Brain microvascular endothelial cell (primary cell): Measurements from ENCODE around the gene PTCHD4.
"Not testable (repeated sequence)": the region's sequence is repeated elsewhere in the genome, so short reads cannot be mapped to it uniquely, and the experiment has no call there.

Source experiments
- DNase-seq: peaks from one replicate; pipeline ENCODE4 v3.0.0-alpha.2; 2020
- H3K27ac ChIP-seq: fragments of 250-450 bp; sonication (Bioruptor Pico); 2 replicates; pipeline ENCODE4 v1.5.1; 2020; ENCODE audit warnings: mild to moderate bottlenecking, moderate library complexity
- H3K27me3 ChIP-seq: fragments of 250-450 bp; sonication (Bioruptor Pico); replicated peaks from 2 replicates; pipeline ENCODE4 v1.5.1; 2020; ENCODE audit warnings: mild to moderate bottlenecking
- H3K36me3 ChIP-seq: fragments of 250-450 bp; sonication (Bioruptor Pico); replicated peaks from 2 replicates; pipeline ENCODE4 v1.5.1; 2020; ENCODE audit warnings: mild to moderate bottlenecking
- H3K4me3 ChIP-seq: 2 replicates; pipeline ENCODE4 v1.5.1; 2011; ENCODE audit warnings: low read depth, mild to moderate bottlenecking, control low read depth, low read length, moderate library complexity
- CTCF ChIP-seq: IDR thresholded peaks from 2 replicates; pipeline ENCODE4 v1.5.1; 2011; ENCODE audit warnings: low read depth, mild to moderate bottlenecking, moderate library complexity, low read length, control low read depth, inconsistent platforms; ENCODE audit errors: missing control alignments
- in situ Hi-C: cut with HindIII; loops from 2 replicates; pipeline ENCODE4 v1.10.0; 2017; ENCODE audit warnings: low sequenced_read_pairs, low pct_ligation_motif_present

The PTCHD4 gene

GRCh38 chr6:48116699-48117645, 6.0 kb upstream of the PTCHD4 start:
- TF ChIP-seq CTCF: no peak

GRCh38 chr6:48113130-48113529, 2.1 kb upstream of the PTCHD4 start:
- Histone ChIP-seq H3K36me3 (no peaks in the 10 kb centered on the region), H3K4me3 (no peak overlapping the region), H3K27ac (no peak overlapping the region), H3K27me3 (no peaks in the 10 kb centered on the region)
- DNase-seq: no peak
- in situ Hi-C loops: no loop called here
- TF ChIP-seq CTCF: no peak

More at GRCh38 chr6:48116699-48117645, 6.0 kb upstream of the PTCHD4 start:
- no peak overlapping the region for H3K4me3 ChIP-seq
- no peaks in the 10 kb centered on the region for H3K36me3 ChIP-seq
- in situ Hi-C loops: no loop called here
- DNase-seq: no peak
- H3K27ac ChIP-seq: no peak overlapping the region
- no peaks in the 10 kb centered on the region for H3K27me3 ChIP-seq

- Histone ChIP-seq H3K27me3 (no peaks in the 10 kb centered on the region), H3K36me3 (no peaks in the 10 kb centered on the region), H3K27ac (no peak overlapping the region), H3K4me3 (no peak overlapping the region)
- TF ChIP-seq CTCF: no peak
- in situ Hi-C loops: no loop called here
- DNase-seq: no peak
Measured at GRCh38 chr6:48111575-48111974, 578 bp upstream of the PTCHD4 start.

- Histone ChIP-seq H3K36me3 (no peaks in the 10 kb centered on the region), H3K4me3 (peak overlapping the region; percentile 34), H3K27me3 (no peaks in the 10 kb centered on the region), H3K27ac (no peak overlapping the region)
- in situ Hi-C loops: no loop called here
- no peak for DNase-seq
- no peak for TF ChIP-seq CTCF
Measured at GRCh38 chr6:48110436-48111142, 408 bp downstream of the PTCHD4 start.

GRCh38 chr6:48109944-48110343, 1.1 kb downstream of the PTCHD4 start:
- in situ Hi-C loops: no loop called here
- H3K27me3 ChIP-seq: no peaks in the 10 kb centered on the region
- no peaks in the 10 kb centered on the region for H3K36me3 ChIP-seq
- H3K27ac ChIP-seq: no peak overlapping the region
- TF ChIP-seq CTCF: no peak
- DNase-seq: no peak
- peak overlapping the region; percentile 34 for H3K4me3 ChIP-seq

GRCh38 chr6:48102476-48103195, 8.4 kb downstream of the PTCHD4 start:
- DNase-seq, H3K36me3 ChIP-seq, H3K4me3 ChIP-seq, H3K27ac ChIP-seq, H3K27me3 ChIP-seq, in situ Hi-C loops: not testable (repeated sequence)
